ENCODE results near the gene HSF5. TPM values are rescaled to one million over a fixed set of nuclear protein-coding genes. Genes with fewer than 3 reads are reported as not detected.
"Not testable (repeated sequence)": the region's sequence is repeated elsewhere in the genome, so short reads cannot be mapped to it uniquely, and the experiment has no call there.

Gene HSF5
- total and polyA plus RNA-seq, 4 donors: not detected

- no peaks in the 10 kb centered on the region for H3K9me3 ChIP-seq (ENCODE audit: control insufficient read depth, low read length)
- no peaks in the 10 kb centered on the region for H3K36me3 ChIP-seq (ENCODE audit: control insufficient read depth in 1 of 2, insufficient read depth in 2 of 2, low read length in 1 of 2)
- no peaks in the 10 kb centered on the region for H3K27me3 ChIP-seq (ENCODE audit: control insufficient read depth in 1 of 2, insufficient read depth in 2 of 2, low read length in 1 of 2)
- intact Hi-C loops (cut with DNase I): no loop called here
- ATAC-seq (ENCODE audit: low FRiP score) (no peak), DNase-seq (no peak)
- WGBS, 2 donors: 60 to 70% methylated on average over 1 to 3 of the region's 3 CpGs
- H3K4me3 ChIP-seq (ENCODE audit: low read length in 2 of 2): no peak overlapping the region
- no peaks in the 10 kb centered on the region for H3K4me1 ChIP-seq (ENCODE audit: control insufficient read depth in 1 of 2, insufficient read depth in 2 of 2, low read length in 2 of 2)
- H3K27ac ChIP-seq (ENCODE audit: low read depth in 1 of 2, low read length in 2 of 2): no peak overlapping the region
Measured at GRCh38 chr17:58484600-58484999, 3.6 kb downstream of the HSF5 start.

DNA sequence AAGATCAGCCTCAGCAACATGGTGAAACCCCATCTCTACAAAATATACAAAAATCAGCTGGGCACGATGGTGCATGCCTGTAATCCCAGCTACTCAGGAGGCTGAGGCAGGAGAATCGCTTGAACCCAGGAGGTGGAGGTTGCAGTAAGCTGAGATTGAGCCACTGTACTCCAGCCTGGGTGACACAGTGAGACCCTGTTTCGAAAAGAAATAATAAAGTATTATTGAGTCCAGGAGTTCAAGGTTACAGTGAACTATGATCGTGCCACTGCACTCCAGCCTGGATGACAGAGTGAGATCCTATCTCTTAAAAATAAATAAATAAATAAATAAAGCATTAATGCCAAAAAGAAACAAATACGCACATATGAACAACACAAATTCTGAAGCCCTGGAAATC, 6.4 kb downstream of the HSF5 start:
- H3K4me1 ChIP-seq (ENCODE audit: control insufficient read depth in 1 of 2, insufficient read depth in 2 of 2, low read length in 2 of 2); H3K27me3 ChIP-seq (ENCODE audit: control insufficient read depth in 1 of 2, insufficient read depth in 2 of 2, low read length in 1 of 2); DNase-seq; H3K4me3 ChIP-seq (ENCODE audit: low read length in 2 of 2); intact Hi-C loops (cut with DNase I); H3K9me3 ChIP-seq (ENCODE audit: control insufficient read depth, low read length); ATAC-seq (ENCODE audit: low FRiP score); H3K27ac ChIP-seq (ENCODE audit: low read depth in 1 of 2, low read length in 2 of 2); H3K36me3 ChIP-seq (ENCODE audit: control insufficient read depth in 1 of 2, insufficient read depth in 2 of 2, low read length in 1 of 2): not testable (repeated sequence)
- WGBS, 2 donors: 89 to 91% methylated on average over 5 of the region's 5 CpGs

DNA sequence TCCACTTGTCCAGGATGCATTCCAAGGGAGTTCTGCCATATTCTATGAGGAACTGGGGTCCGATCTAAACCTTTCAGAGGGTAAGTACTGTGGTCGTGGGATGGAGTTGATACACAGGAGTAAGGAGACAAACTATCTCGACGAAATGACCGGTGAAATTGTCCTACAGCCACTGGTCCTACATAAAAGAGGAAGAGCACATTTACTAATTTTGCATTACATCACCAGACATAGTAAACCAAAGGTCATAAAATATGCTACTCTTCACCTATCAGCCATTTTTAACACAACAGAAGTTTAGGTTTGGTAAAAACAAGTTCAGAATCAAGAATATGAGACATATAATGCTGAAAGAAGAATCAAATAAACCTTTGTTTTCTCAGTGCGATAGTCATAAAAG, 8.1 kb downstream of the HSF5 start:
- Histone ChIP-seq H3K36me3 (ENCODE audit: control insufficient read depth in 1 of 2, insufficient read depth in 2 of 2, low read length in 1 of 2) (no peaks in the 10 kb centered on the region), H3K4me1 (ENCODE audit: control insufficient read depth in 1 of 2, insufficient read depth in 2 of 2, low read length in 2 of 2) (no peaks in the 10 kb centered on the region), H3K27ac (ENCODE audit: low read depth in 1 of 2, low read length in 2 of 2) (no peak overlapping the region), H3K27me3 (ENCODE audit: control insufficient read depth in 1 of 2, insufficient read depth in 2 of 2, low read length in 1 of 2) (no peaks in the 10 kb centered on the region), H3K9me3 (ENCODE audit: control insufficient read depth, low read length) (no peaks in the 10 kb centered on the region), H3K4me3 (ENCODE audit: low read length in 2 of 2) (no peak overlapping the region)
- ATAC-seq (ENCODE audit: low FRiP score): no peak
- intact Hi-C loops (cut with DNase I): no loop called here
- no peak for DNase-seq
- WGBS, 2 donors: 79 to 82% methylated on average over 6 of the region's 6 CpGs

- Histone ChIP-seq H3K9me3 (ENCODE audit: control insufficient read depth, low read length) (no peaks in the 10 kb centered on the region), H3K27me3 (ENCODE audit: control insufficient read depth in 1 of 2, insufficient read depth in 2 of 2, low read length in 1 of 2) (no peaks in the 10 kb centered on the region), H3K36me3 (ENCODE audit: control insufficient read depth in 1 of 2, insufficient read depth in 2 of 2, low read length in 1 of 2) (no peaks in the 10 kb centered on the region), H3K4me3 (ENCODE audit: low read length in 2 of 2) (no peak overlapping the region), H3K27ac (ENCODE audit: low read depth in 1 of 2, low read length in 2 of 2) (no peak overlapping the region), H3K4me1 (ENCODE audit: control insufficient read depth in 1 of 2, insufficient read depth in 2 of 2, low read length in 2 of 2) (no peaks in the 10 kb centered on the region)
- ATAC-seq (ENCODE audit: low FRiP score): no peak
- WGBS, 2 donors: 60 to 70% methylated on average over 17 to 18 of the region's 18 CpGs
- DNase-seq: no peak
- intact Hi-C loops (cut with DNase I): no loop called here
Measured at GRCh38 chr17:58476812-58477211, 11.4 kb downstream of the HSF5 start.

DNA sequence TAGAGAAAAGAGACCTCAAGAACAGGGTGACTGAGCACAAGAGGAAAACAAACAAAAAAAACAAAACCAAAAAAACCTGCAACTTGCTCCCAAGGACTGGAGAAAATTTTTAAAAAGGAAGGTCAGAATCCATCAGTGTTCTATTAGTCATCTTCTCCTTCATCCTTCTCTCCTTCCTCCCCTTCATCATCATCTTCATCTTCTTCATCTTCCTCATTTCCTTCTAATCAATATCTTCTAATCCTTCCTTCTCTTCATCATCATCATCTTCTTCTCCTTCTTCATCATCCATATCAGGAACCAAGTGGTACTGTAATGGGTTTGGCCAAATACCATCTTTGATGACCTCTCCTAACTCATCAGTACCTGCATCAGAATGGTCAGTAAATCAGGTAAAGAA, 12.2 kb downstream of the HSF5 start:
- H3K36me3 ChIP-seq (ENCODE audit: control insufficient read depth in 1 of 2, insufficient read depth in 2 of 2, low read length in 1 of 2): no peaks in the 10 kb centered on the region
- intact Hi-C loops (cut with DNase I): no loop called here
- no peaks in the 10 kb centered on the region for H3K9me3 ChIP-seq (ENCODE audit: control insufficient read depth, low read length)
- DNase-seq: no peak
- H3K27me3 ChIP-seq (ENCODE audit: control insufficient read depth in 1 of 2, insufficient read depth in 2 of 2, low read length in 1 of 2): no peaks in the 10 kb centered on the region
- no peak overlapping the region for H3K4me3 ChIP-seq (ENCODE audit: low read length in 2 of 2)
- no peaks in the 10 kb centered on the region for H3K4me1 ChIP-seq (ENCODE audit: control insufficient read depth in 1 of 2, insufficient read depth in 2 of 2, low read length in 2 of 2)
- H3K27ac ChIP-seq (ENCODE audit: low read depth in 1 of 2, low read length in 2 of 2): no peak overlapping the region
- ATAC-seq (ENCODE audit: low FRiP score): no peak

DNA sequence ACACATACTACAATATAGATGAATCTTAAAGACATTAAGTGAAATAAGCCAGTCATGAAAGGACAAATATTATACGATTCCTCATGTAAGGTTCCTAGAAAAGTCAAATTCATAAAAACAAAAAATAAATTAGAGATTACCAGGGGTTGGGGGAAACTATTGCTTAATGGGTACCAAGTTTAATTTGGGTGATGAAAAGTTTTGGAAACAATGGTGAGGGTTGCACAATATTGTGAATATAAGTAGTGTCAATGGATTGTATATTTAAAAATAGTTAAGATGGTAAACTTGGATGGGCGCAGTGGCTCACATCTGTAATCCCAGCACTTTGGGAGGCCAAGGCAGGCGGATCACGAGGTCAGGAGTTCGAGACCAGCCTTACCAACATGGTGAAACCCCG, 17.9 kb downstream of the HSF5 start:
- no peak overlapping the region for H3K4me3 ChIP-seq (ENCODE audit: low read length in 2 of 2)
- intact Hi-C loops (cut with DNase I): no loop called here
- 88 to 89% methylated on average over 6 of the region's 6 CpGs for WGBS, 2 donors
- H3K36me3 ChIP-seq (ENCODE audit: control insufficient read depth in 1 of 2, insufficient read depth in 2 of 2, low read length in 1 of 2): no peaks in the 10 kb centered on the region
- H3K27ac ChIP-seq (ENCODE audit: low read depth in 1 of 2, low read length in 2 of 2): no peak overlapping the region
- H3K9me3 ChIP-seq (ENCODE audit: control insufficient read depth, low read length): no peaks in the 10 kb centered on the region
- no peak for ATAC-seq (ENCODE audit: low FRiP score)
- H3K4me1 ChIP-seq (ENCODE audit: control insufficient read depth in 1 of 2, insufficient read depth in 2 of 2, low read length in 2 of 2): no peaks in the 10 kb centered on the region
- DNase-seq: no peak
- H3K27me3 ChIP-seq (ENCODE audit: control insufficient read depth in 1 of 2, insufficient read depth in 2 of 2, low read length in 1 of 2): no peaks in the 10 kb centered on the region

DNA sequence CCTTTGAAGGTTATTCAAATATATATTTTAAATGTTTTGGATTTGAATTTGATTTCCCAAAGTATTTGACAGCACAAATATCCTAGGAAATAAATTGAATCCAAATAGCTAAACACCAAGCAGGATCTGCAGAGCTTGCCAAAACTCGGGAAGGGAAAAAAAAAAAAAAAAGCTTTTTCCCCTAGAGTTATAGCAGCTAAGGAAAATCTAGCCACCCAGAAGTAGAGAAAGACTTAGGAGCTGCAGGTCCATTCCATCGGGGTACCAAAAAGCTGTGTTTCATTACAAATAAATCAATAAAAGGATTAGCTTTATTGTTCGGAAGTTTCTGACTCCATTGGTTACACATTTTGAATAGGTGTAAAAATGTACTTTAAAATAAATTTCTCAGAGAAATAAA, 19.3 kb downstream of the HSF5 start:
- ATAC-seq (ENCODE audit: low FRiP score): no peak
- Histone ChIP-seq H3K27me3 (ENCODE audit: control insufficient read depth in 1 of 2, insufficient read depth in 2 of 2, low read length in 1 of 2) (no peaks in the 10 kb centered on the region), H3K4me1 (ENCODE audit: control insufficient read depth in 1 of 2, insufficient read depth in 2 of 2, low read length in 2 of 2) (no peaks in the 10 kb centered on the region), H3K4me3 (ENCODE audit: low read length in 2 of 2) (no peak overlapping the region), H3K9me3 (ENCODE audit: control insufficient read depth, low read length) (no peaks in the 10 kb centered on the region), H3K27ac (ENCODE audit: low read depth in 1 of 2, low read length in 2 of 2) (no peak overlapping the region), H3K36me3 (ENCODE audit: control insufficient read depth in 1 of 2, insufficient read depth in 2 of 2, low read length in 1 of 2) (no peaks in the 10 kb centered on the region)
- intact Hi-C loops (cut with DNase I): no loop called here
- DNase-seq: no peak
- 58 to 63% methylated on average over 3 of the region's 3 CpGs for WGBS, 2 donors

DNA sequence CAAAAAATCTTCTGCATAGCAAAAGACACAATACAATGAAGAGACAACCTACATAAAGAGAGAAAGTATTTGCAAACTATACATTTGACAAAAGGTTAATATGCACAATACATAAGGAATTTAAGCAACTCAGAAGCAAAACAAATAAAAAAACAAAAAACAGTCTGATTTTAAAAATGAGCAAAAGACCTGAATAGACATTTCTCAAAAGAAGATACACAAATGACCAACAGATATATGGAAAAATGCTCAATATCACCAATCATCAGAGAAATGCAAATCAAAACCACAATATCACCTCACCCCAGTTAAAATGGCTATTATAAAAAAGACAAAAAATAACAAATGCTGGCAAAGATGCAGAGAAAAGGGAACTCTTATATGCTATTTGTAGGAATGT, 32.7 kb downstream of the HSF5 start:
- Histone ChIP-seq H3K4me3 (ENCODE audit: low read length in 2 of 2) (no peak overlapping the region), H3K4me1 (ENCODE audit: control insufficient read depth in 1 of 2, insufficient read depth in 2 of 2, low read length in 2 of 2) (no peaks in the 10 kb centered on the region)

GRCh38 chr17:58452738-58453137, 35.5 kb downstream of the HSF5 start:
- H3K4me1 ChIP-seq (ENCODE audit: control insufficient read depth in 1 of 2, insufficient read depth in 2 of 2, low read length in 2 of 2): no peaks in the 10 kb centered on the region
- H3K4me3 ChIP-seq (ENCODE audit: low read length in 2 of 2): no peak overlapping the region
- no peaks in the 10 kb centered on the region for H3K36me3 ChIP-seq (ENCODE audit: control insufficient read depth in 1 of 2, insufficient read depth in 2 of 2, low read length in 1 of 2)
- WGBS, 2 donors: 94 to 96% methylated on average over 1 of the region's 1 CpG
- intact Hi-C loops (cut with DNase I): no loop called here
- H3K27ac ChIP-seq (ENCODE audit: low read depth in 1 of 2, low read length in 2 of 2): no peak overlapping the region
- no peaks in the 10 kb centered on the region for H3K9me3 ChIP-seq (ENCODE audit: control insufficient read depth, low read length)
- ATAC-seq (ENCODE audit: low FRiP score) (no peak), DNase-seq (no peak)
- no peaks in the 10 kb centered on the region for H3K27me3 ChIP-seq (ENCODE audit: control insufficient read depth in 1 of 2, insufficient read depth in 2 of 2, low read length in 1 of 2)

More for the DNA sequence above, 32.7 kb downstream of the HSF5 start:
- no peak overlapping the region for H3K27ac ChIP-seq (ENCODE audit: low read depth in 1 of 2, low read length in 2 of 2)
- no peak for ATAC-seq (ENCODE audit: low FRiP score)
- no peaks in the 10 kb centered on the region for H3K9me3 ChIP-seq (ENCODE audit: control insufficient read depth, low read length)
- H3K27me3 ChIP-seq (ENCODE audit: control insufficient read depth in 1 of 2, insufficient read depth in 2 of 2, low read length in 1 of 2): no peaks in the 10 kb centered on the region
- no peaks in the 10 kb centered on the region for H3K36me3 ChIP-seq (ENCODE audit: control insufficient read depth in 1 of 2, insufficient read depth in 2 of 2, low read length in 1 of 2)
- intact Hi-C loops (cut with DNase I): no loop called here
- no peak for DNase-seq

Data from aorta (tissue), 5 donors.